HepG2 (cell line): ENCODE measurements around the gene RNF182. TPM values are rescaled to one million over a fixed set of nuclear protein-coding genes. Genes with fewer than 3 reads are reported as not detected.

Source experiments
- ATAC-seq: fragments of 200-7000 bp; cut with Tn5 transposase; 3 replicates; pipeline ENCODE4 v1.9.1; 2020; ENCODE audit warnings: mild to moderate bottlenecking, moderate library complexity
- BruUV-seq: library from RNA; stranded (reverse); fragments of 400-500 nt; replicated peaks from 2 replicates; lab custom pipeline; 2021; lab: Mats Ljungman, UMichigan
- CTCF ChIA-PET: fragments of 300-600 bp; formaldehyde crosslinking; extraction: SDS; loops from one replicate; lab custom pipeline; 2021; ENCODE audit warnings: low total read pairs, inconsistent platforms, low intra/inter-chr PET ratio; lab: Yijun Ruan, JAX
- POLR2A ChIA-PET: fragments of 350-600 bp; sonication (Branson Sonifier 250); formaldehyde crosslinking; loops from one replicate; lab custom pipeline; 2020; ENCODE audit warnings: antibody characterized with exemption, inconsistent platforms; lab: Yijun Ruan, JAX
- DNase-seq: peaks from one replicate; pipeline ENCODE4 v3.0.0-alpha.2; 2015; ENCODE audit warnings: low spot score
- FAIRE-seq: peaks from 3 replicates; lab custom pipeline; 2011; peaks lifted over from hg19 to GRCh38; lab: Jason Lieb, UNC
- H2AFZ ChIP-seq: one replicate; pipeline ENCODE4 v1.6.1; 2011; ENCODE audit warnings: low read length, inconsistent platforms
- H3K27ac ChIP-seq: fragments of 300-600 bp; 3 replicates; pipeline ENCODE4 v1.8.0; 2011; ENCODE audit warnings: mixed run types, mild to moderate bottlenecking, mixed read lengths, low read length, inconsistent platforms; ENCODE audit not compliant: insufficient read depth; ENCODE audit errors: extremely low read length
- H3K27me3 ChIP-seq, 2 experiments: fragments of 200-600 bp in 1 of 2; 2 replicates in 1 of 2; 3 replicates in 1 of 2; pipeline versions ENCODE4 v1.6.0 to v1.8.0; 2011; ENCODE audit warnings: low read length in 2 of 2, mild to moderate bottlenecking in 2 of 2, moderate library complexity in 2 of 2, inconsistent platforms in 1 of 2; ENCODE audit not compliant: insufficient read depth in 2 of 2, control insufficient read depth in 1 of 2
- H3K36me3 ChIP-seq, 2 experiments: fragments of 200-600 bp in 1 of 2; replicated peaks in 1 of 2; 2 replicates in 1 of 2; 3 replicates in 1 of 2; pipeline versions ENCODE4 v1.5.1 to v1.8.0; 2011; ENCODE audit warnings: low read length in 2 of 2, inconsistent platforms in 1 of 2; ENCODE audit not compliant: insufficient read depth in 2 of 2, control insufficient read depth in 1 of 2
- H3K4me1 ChIP-seq: 2 replicates; pipeline ENCODE4 v1.5.1; 2012; ENCODE audit warnings: low read length, inconsistent platforms; ENCODE audit not compliant: insufficient read depth
- H3K4me2 ChIP-seq: 2 replicates; pipeline ENCODE4 v1.6.0; 2011; ENCODE audit warnings: low read depth, low read length, inconsistent platforms
- H3K4me3 ChIP-seq, 3 experiments: fragments of 200-600 bp in 1 of 3; sonication (generic), shearing (Covaris generic) in 1 of 3; replicated peaks in 1 of 3; 2 replicates each; pipeline ENCODE4 v1.5.1; 2011 to 2016; ENCODE audit warnings: low read length in 3 of 3, inconsistent platforms in 2 of 3, low read depth in 2 of 3, mild to moderate bottlenecking in 2 of 3, control low read depth in 1 of 3, mixed read lengths in 1 of 3; ENCODE audit not compliant: insufficient read depth in 1 of 3
- H3K79me2 ChIP-seq: one replicate; pipeline ENCODE4 v1.6.1; 2011; ENCODE audit warnings: low read length, inconsistent platforms; ENCODE audit not compliant: insufficient read depth
- H3K9ac ChIP-seq: 2 replicates; pipeline ENCODE4 v1.6.0; 2011; ENCODE audit warnings: mild to moderate bottlenecking, low read depth, low read length, inconsistent platforms; ENCODE audit not compliant: insufficient read depth
- H3K9me3 ChIP-seq: 2 replicates; pipeline ENCODE4 v1.5.1; 2012; ENCODE audit warnings: mild to moderate bottlenecking, low read length
- H4K20me1 ChIP-seq: 2 replicates; pipeline ENCODE4 v1.6.0; 2011; ENCODE audit warnings: inconsistent platforms, mild to moderate bottlenecking, low read length, moderate library complexity; ENCODE audit not compliant: insufficient read depth
- KLF13 ChIP-seq: sonication (generic); formaldehyde crosslinking; IDR thresholded peaks from 2 replicates; pipeline ENCODE4 v1.4.0; 2020; ENCODE audit warnings: mild to moderate bottlenecking, missing genetic modification reagents
- MAFK ChIP-seq, 2 experiments: IDR thresholded peaks in 1 of 2; conservative IDR thresholded peaks in 1 of 2; 2 replicates each; pipeline ENCODE4 v1.6.1; 2011; ENCODE audit warnings: improper control_type of control experiment in 2 of 2, low read length in 2 of 2
- MYPOP ChIP-seq: sonication (generic); formaldehyde crosslinking; IDR thresholded peaks from 2 replicates; pipeline ENCODE4 v1.8.1; 2023; ENCODE audit warnings: mild to moderate bottlenecking, moderate library complexity, missing genetic modification reagents
- RELA ChIP-seq: sonication (generic); formaldehyde crosslinking; IDR thresholded peaks from 2 replicates; pipeline ENCODE4 v1.4.0; 2020; ENCODE audit warnings: missing genetic modification reagents
- SETDB1 ChIP-seq: sonication (generic); formaldehyde crosslinking; IDR thresholded peaks from 2 replicates; pipeline ENCODE4 v1.5.1; 2020; ENCODE audit warnings: missing genetic modification reagents, mild to moderate bottlenecking, borderline replicate concordance
- SIN3B ChIP-seq: fragments of 150-350 bp; IDR thresholded peaks from 2 replicates; pipeline ENCODE4 v1.6.1; 2014; ENCODE audit warnings: low read length
- ZBTB3 ChIP-seq: sonication (generic); formaldehyde crosslinking; IDR thresholded peaks from 2 replicates; pipeline ENCODE4 v1.4.0; 2020; ENCODE audit warnings: low read depth, mild to moderate bottlenecking, moderate library complexity, missing genetic modification reagents, borderline replicate concordance
- ZNF251 ChIP-seq: sonication (generic); formaldehyde crosslinking; IDR thresholded peaks from 2 replicates; pipeline ENCODE4 v1.9.0; 2021; ENCODE audit warnings: mild to moderate bottlenecking, missing genetic modification reagents
- ZNF329 ChIP-seq: sonication (generic); formaldehyde crosslinking; IDR thresholded peaks from 2 replicates; pipeline ENCODE4 v1.9.0; 2021; ENCODE audit warnings: low read depth, mild to moderate bottlenecking, missing genetic modification reagents
- WGBS: methylation state at CpG from one replicate; pipeline ENCODE4 v1.1.6; 2017; ENCODE audit warnings: low lambda C conversion rate; 5-methylcytosine and 5-hydroxymethylcytosine counted together
- in situ Hi-C: cut with HindIII; loops from 2 replicates; pipeline ENCODE4 v1.10.0; 2017; ENCODE audit warnings: low pct_unique_long_range_greater_than_20kb; ENCODE audit not compliant: extremely low pct_ligation_motif_present
- intact Hi-C: fragments of 100-400 bp; cut with micrococcal nuclease; formaldehyde crosslinking; loops from one replicate; pipeline ENCODE4 v1.10.0; 2022; ENCODE audit not compliant: unreplicated experiment
- polyA plus RNA-seq, 8 experiments: library from polyadenylated mRNA; depleted of rRNA in 3 of 8; stranded (reverse) in 7 of 8; unstranded in 1 of 8; fragments of >200 nt; fragmentation: Illumina TruSeq in 4 of 8; extraction: Trizol in 4 of 8; gene quantifications; 2 replicates each; pipeline versions ENCODE4 v1.2.1 to v1.2.3, GENCODE V29; 2011 to 2016; ENCODE audit warnings: low read depth in 4 of 8, missing spikeins in 1 of 8, mixed read lengths in 1 of 8; ENCODE audit not compliant: insufficient read depth in 1 of 8
- total RNA-seq, 5 experiments: library from RNA; depleted of rRNA; stranded (reverse); fragments of >200 nt; fragmentation: Illumina TruSeq; extraction: Trizol; gene quantifications; 2 replicates each; pipeline ENCODE4 v1.2.3, GENCODE V29; 2016; ENCODE audit warnings: low read depth in 1 of 5

The RNF182 gene
- total and polyA plus RNA-seq, 2 of the 13 experiments (the other 11 are each of a cell fraction or from before 2014, with no cell fraction given), result not detected

- ATAC-seq (no peak), DNase-seq (no peak), FAIRE-seq (no peak)
- no peak overlapping the region for H2AFZ ChIP-seq
- POLR2A ChIA-PET, result no interaction called here
- in situ Hi-C loops (no loop called here), intact Hi-C loops (no loop called here)
- H3K27me3 ChIP-seq, result peaks cover 0 to 18% of the 10 kb centered on the region in 2 experiments; a peak in 3 of 5 replicates
- H3K79me2 ChIP-seq, result no peaks in the 10 kb centered on the region
- CTCF ChIA-PET, result no interaction called here
- no peak overlapping the region for H3K4me2 ChIP-seq
- no peaks in the 10 kb centered on the region for H3K4me1 ChIP-seq
- H4K20me1 ChIP-seq, result no peaks in the 10 kb centered on the region
- H3K9me3 ChIP-seq, result no peaks in the 10 kb centered on the region
- TF ChIP-seq ZNF251 (CRISPR knock-in tag) (no peak), MYPOP (no peak)
- H3K27ac ChIP-seq, result no peak overlapping the region
- no peaks in the 10 kb centered on the region for H3K36me3 ChIP-seq
- H3K9ac ChIP-seq, result no peak overlapping the region
- BruUV-seq, result no TSS peak
- 33% methylated on average over 6 of the region's 6 CpGs for WGBS
- no peak overlapping the region for H3K4me3 ChIP-seq
Observed at GRCh38 chr6:13902922-13903321, 21.8 kb upstream of the RNF182 start.

GRCh38 chr6:13903364-13903763 lies 21.4 kb upstream of the RNF182 start:
- DNase-seq (no peak), FAIRE-seq (no peak), ATAC-seq (no peak)
- H3K36me3 ChIP-seq, result no peaks in the 10 kb centered on the region
- no peak overlapping the region for H3K9ac ChIP-seq
- intact Hi-C loops, result no loop called here
- H3K27ac ChIP-seq, result no peak overlapping the region
- no peaks in the 10 kb centered on the region for H3K4me1 ChIP-seq
- H3K9me3 ChIP-seq, result no peaks in the 10 kb centered on the region
- in situ Hi-C loops, result no loop called here
- POLR2A ChIA-PET, result no interaction called here
- no peak for TF ChIP-seq SIN3B
- TF ChIP-seq ZBTB3 (CRISPR knock-in tag), result no peak
- TF ChIP-seq RELA (CRISPR knock-in tag), result no peak
- no peak for TF ChIP-seq ZNF329
- TF ChIP-seq SETDB1, result no peak
- no peak for TF ChIP-seq KLF13 (CRISPR knock-in tag)
- TF ChIP-seq MAFK (conservative IDR thresholded peaks at IDR 0.05 in 1 of 2, IDR thresholded peaks at IDR 0.05 in 1 of 2; ENCODE audit: low read length in 2 of 2), result no peak
- H3K4me2 ChIP-seq, result no peak overlapping the region
- no peak overlapping the region for H3K4me3 ChIP-seq
- H3K79me2 ChIP-seq, result no peaks in the 10 kb centered on the region
- H4K20me1 ChIP-seq, result no peaks in the 10 kb centered on the region
- WGBS, result 2% methylated on average over 3 of the region's 3 CpGs
- H3K27me3 ChIP-seq, result peaks cover 0 to 17% of the 10 kb centered on the region in 2 experiments; a peak in 3 of 5 replicates
- BruUV-seq, result no TSS peak
- CTCF ChIA-PET, result no interaction called here
- H2AFZ ChIP-seq, result no peak overlapping the region
